CD14-positive monocyte (primary cell): ENCODE measurements around the gene VWA3A. TPM values are rescaled to one million over a fixed set of nuclear protein-coding genes. Genes with fewer than 3 reads are reported as not detected.
A peak's percentile ranks its signal among the peaks of the same experiment; 100 is the strongest.
"Not testable (repeated sequence)": the region's sequence is repeated elsewhere in the genome, so short reads cannot be mapped to it uniquely, and the experiment has no call there.

Experiments
- DNase-seq, 3 donors: peaks; one replicate each; pipeline ENCODE4 v3.0.0-alpha.2; 2011 to 2022
- H2AFZ ChIP-seq: 2 replicates; pipeline ENCODE4 v1.6.0; 2012; ENCODE audit warnings: mild to moderate bottlenecking, low read depth, low read length, inconsistent platforms; ENCODE audit not compliant: insufficient read depth, poor library complexity, severe bottlenecking
- H3K27ac ChIP-seq, 2 donors: 1 replicate in 1 of 2; 2 replicates in 1 of 2; pipeline ENCODE4 v1.5.1; 2012 to 2013; ENCODE audit warnings: low read length in 2 of 2, control low read depth in 1 of 2, inconsistent platforms in 1 of 2, low read depth in 1 of 2, mild to moderate bottlenecking in 1 of 2
- H3K27me3 ChIP-seq, 2 donors: one replicate each; pipeline versions ENCODE4 v1.6.0 to v1.6.1; 2011 to 2013; ENCODE audit warnings: low read length in 2 of 2; ENCODE audit not compliant: control insufficient read depth in 2 of 2, insufficient read depth in 2 of 2
- H3K36me3 ChIP-seq, 2 donors: replicated peaks in 1 of 2; 1 replicate in 1 of 2; 2 replicates in 1 of 2; pipeline versions ENCODE4 v1.5.1 to v1.6.1; 2012 to 2013; ENCODE audit warnings: low read length in 2 of 2, control low read depth in 1 of 2, inconsistent platforms in 1 of 2, mild to moderate bottlenecking in 1 of 2; ENCODE audit not compliant: insufficient read depth in 2 of 2, control insufficient read depth in 1 of 2
- H3K4me1 ChIP-seq, 2 donors: 1 replicate in 1 of 2; 2 replicates in 1 of 2; pipeline versions ENCODE4 v1.5.1 to v1.6.1; 2012 to 2013; ENCODE audit warnings: low read length in 2 of 2, control low read depth in 1 of 2, inconsistent platforms in 1 of 2, mild to moderate bottlenecking in 1 of 2, moderate library complexity in 1 of 2; ENCODE audit not compliant: insufficient read depth in 2 of 2, control insufficient read depth in 1 of 2
- H3K4me2 ChIP-seq: replicated peaks from 2 replicates; pipeline ENCODE3; 2012; ENCODE audit warnings: low read length, moderate library complexity, mild to moderate bottlenecking; ENCODE audit not compliant: poor library complexity, severe bottlenecking; ENCODE audit errors: extremely low read depth
- H3K4me3 ChIP-seq, 3 experiments: fragments of 200-600 bp in 1 of 3; sonication (generic) in 1 of 3; replicated peaks in 1 of 3; 1 replicate in 2 of 3; 2 replicates in 1 of 3; pipeline ENCODE4 v1.5.1; 2011 to 2013; ENCODE audit warnings: low read length in 3 of 3, mild to moderate bottlenecking in 3 of 3, control low read depth in 2 of 3, low read depth in 2 of 3, inconsistent platforms in 1 of 3, moderate library complexity in 1 of 3
- H3K79me2 ChIP-seq: 2 replicates; pipeline ENCODE4 v1.6.0; 2012; ENCODE audit warnings: mild to moderate bottlenecking, control low read depth, inconsistent platforms, low read length, moderate library complexity; ENCODE audit not compliant: insufficient read depth
- H3K9ac ChIP-seq: 2 replicates; pipeline ENCODE4 v1.6.0; 2017; ENCODE audit warnings: low read length, mild to moderate bottlenecking; ENCODE audit not compliant: insufficient read depth, poor library complexity, severe bottlenecking
- H3K9me3 ChIP-seq, 2 donors: replicated peaks in 1 of 2; 1 replicate in 1 of 2; 2 replicates in 1 of 2; pipeline versions ENCODE4 v1.5.1 to v1.6.1; 2012 to 2013; ENCODE audit warnings: low read length in 2 of 2, control low read depth in 1 of 2; ENCODE audit not compliant: control insufficient read depth in 1 of 2, insufficient read depth in 1 of 2
- H4K20me1 ChIP-seq: 2 replicates; pipeline ENCODE4 v1.6.0; 2012; ENCODE audit warnings: mild to moderate bottlenecking, low read length, control low read depth, moderate library complexity; ENCODE audit not compliant: insufficient read depth
- H3K27ac Mint-ChIP-seq, 7 donors: one replicate each; pipeline ENCODE4 v1.8.0; 2020; ENCODE audit warnings: mild to moderate bottlenecking in 7 of 7, mixed read lengths in 7 of 7, moderate library complexity in 6 of 7, inconsistent platforms in 2 of 7
- H3K27me3 Mint-ChIP-seq, 3 donors: one replicate each; pipeline ENCODE4 v1.8.0; 2021 to 2022; ENCODE audit warnings: low read depth in 3 of 3, mild to moderate bottlenecking in 3 of 3, mixed read lengths in 3 of 3, moderate library complexity in 3 of 3, inconsistent platforms in 1 of 3
- H3K36me3 Mint-ChIP-seq, 2 donors: one replicate each; pipeline ENCODE4 v1.8.0; 2020; ENCODE audit warnings: mixed read lengths in 2 of 2, inconsistent platforms in 1 of 2, mild to moderate bottlenecking in 1 of 2
- H3K4me1 Mint-ChIP-seq: one replicate; pipeline ENCODE4 v1.8.0; 2020; ENCODE audit warnings: mild to moderate bottlenecking, mixed read lengths
- H3K4me3 Mint-ChIP-seq, 2 donors: one replicate each; pipeline ENCODE4 v1.8.0; 2020; ENCODE audit warnings: mild to moderate bottlenecking in 2 of 2, mixed read lengths in 2 of 2, moderate library complexity in 1 of 2
- H3K9me3 Mint-ChIP-seq, 7 donors: one replicate each; pipeline ENCODE4 v1.8.0; 2020 to 2022; ENCODE audit warnings: mixed read lengths in 7 of 7, mild to moderate bottlenecking in 6 of 7, moderate library complexity in 6 of 7, inconsistent platforms in 2 of 7
- WGBS: methylation state at CpG from one replicate; pipeline ENCODE4 v1.1.5; 2013; ENCODE audit warnings: missing lambda C conversion rate; ENCODE audit not compliant: insufficient coverage; 5-methylcytosine and 5-hydroxymethylcytosine counted together
- intact Hi-C, 2 donors: fragments of 100-400 bp; cut with micrococcal nuclease; formaldehyde crosslinking; loops; one replicate each; pipeline versions ENCODE4 v1.15.0 to v1.15.1; 2023
- polyA plus RNA-seq, 3 donors: library from polyadenylated mRNA; depleted of rRNA in 1 of 3; unstranded in 2 of 3; stranded (reverse) in 1 of 3; fragments of 300-500 nt in 2 of 3; fragments of >200 nt in 1 of 3; fragmentation: Illumina TruSeq in 2 of 3; gene quantifications; 1 replicate in 2 of 3; 2 replicates in 1 of 3; pipeline ENCODE4 v1.2.3, GENCODE V29; 2012 to 2021
- TF ChIP-seq, protein P1 (sequence below): fragments of 200-600 bp; IDR thresholded peaks from one replicate; pipeline ENCODE4 v1.8.0; 2022; ENCODE audit warnings: antibody characterized with exemption, mild to moderate bottlenecking

The VWA3A gene
- polyA plus RNA-seq, 3 donors, result 0.09 TPM; not detected in 2

DNA sequence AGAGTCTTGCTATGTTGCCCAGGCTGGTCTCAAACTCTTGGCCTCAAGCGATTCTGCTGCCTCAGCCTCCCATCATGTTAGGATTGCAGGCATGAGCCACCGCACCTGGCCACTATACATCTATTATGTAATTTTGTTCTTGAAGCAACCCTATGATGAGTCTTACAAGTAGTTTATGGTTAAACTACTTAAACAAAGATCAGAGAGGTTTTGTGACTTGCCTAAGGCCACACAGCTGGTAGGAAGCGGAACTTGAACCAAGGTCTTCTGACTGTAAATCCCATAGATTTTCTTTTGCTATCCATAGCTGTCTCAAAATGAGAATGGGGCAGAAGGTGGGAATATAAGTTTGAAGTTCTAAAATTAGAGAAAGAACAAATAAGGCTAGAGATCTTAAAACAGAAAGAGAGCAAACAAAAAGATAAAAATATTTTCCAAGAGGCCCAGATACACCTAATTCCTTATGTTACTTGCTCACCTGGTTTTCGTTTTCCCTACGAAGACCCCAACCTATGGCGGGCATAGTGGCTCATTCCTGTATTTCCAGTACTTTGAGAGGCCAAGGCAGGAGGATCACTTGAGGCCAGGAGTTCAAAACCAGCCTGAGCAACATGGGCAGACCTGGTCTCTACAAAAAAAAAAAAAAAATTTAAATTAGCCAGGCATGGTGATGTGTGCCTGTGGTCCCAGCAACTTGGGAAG lies 32.4 kb downstream of the VWA3A start:
- 100% methylated on average over 4 of the region's 6 CpGs for WGBS
- Mint-ChIP-seq H3K27ac (no peak overlapping the region), H3K36me3 (no peaks in the 10 kb centered on the region)

DNA sequence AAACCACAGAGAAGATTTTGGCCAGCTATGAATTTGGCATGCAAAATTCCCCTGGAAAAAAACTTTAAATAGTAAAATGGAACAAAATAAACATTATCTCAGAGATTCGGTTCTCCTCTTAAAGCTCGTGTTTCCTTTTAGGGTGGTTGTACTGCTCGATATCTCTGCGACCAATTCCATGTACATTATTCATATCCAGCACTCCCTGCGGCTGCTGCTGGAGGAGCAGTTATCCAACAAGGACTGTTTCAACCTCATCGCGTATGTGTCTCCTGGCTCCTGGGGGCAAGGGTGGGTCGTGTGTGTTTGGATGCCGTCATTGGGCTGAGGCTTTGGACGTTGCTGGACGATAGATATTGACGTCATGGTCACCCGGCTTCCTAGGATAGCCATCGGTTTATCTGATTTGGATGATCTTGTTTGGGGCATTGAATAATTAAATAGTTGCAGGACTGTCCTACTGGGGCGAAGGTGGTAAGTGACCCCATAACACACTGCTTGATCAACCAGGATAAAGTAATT lies 33.8 kb downstream of the VWA3A start:
- 84% methylated on average over 5 of the region's 15 CpGs for WGBS
- no peak overlapping the region for H2AFZ ChIP-seq
- H3K9ac ChIP-seq, result no peak overlapping the region
- TF ChIP-seq, protein P1, sequence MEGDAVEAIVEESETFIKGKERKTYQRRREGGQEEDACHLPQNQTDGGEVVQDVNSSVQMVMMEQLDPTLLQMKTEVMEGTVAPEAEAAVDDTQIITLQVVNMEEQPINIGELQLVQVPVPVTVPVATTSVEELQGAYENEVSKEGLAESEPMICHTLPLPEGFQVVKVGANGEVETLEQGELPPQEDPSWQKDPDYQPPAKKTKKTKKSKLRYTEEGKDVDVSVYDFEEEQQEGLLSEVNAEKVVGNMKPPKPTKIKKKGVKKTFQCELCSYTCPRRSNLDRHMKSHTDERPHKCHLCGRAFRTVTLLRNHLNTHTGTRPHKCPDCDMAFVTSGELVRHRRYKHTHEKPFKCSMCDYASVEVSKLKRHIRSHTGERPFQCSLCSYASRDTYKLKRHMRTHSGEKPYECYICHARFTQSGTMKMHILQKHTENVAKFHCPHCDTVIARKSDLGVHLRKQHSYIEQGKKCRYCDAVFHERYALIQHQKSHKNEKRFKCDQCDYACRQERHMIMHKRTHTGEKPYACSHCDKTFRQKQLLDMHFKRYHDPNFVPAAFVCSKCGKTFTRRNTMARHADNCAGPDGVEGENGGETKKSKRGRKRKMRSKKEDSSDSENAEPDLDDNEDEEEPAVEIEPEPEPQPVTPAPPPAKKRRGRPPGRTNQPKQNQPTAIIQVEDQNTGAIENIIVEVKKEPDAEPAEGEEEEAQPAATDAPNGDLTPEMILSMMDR, result no peak
- Mint-ChIP-seq H3K36me3 (no peaks in the 10 kb centered on the region), H3K27me3 (peaks cover 5 to 7% (median 7%) of the 10 kb centered on the region in 3 donors), H3K4me1 (peaks cover 11% of the 10 kb centered on the region), H3K4me3 (no peak overlapping the region), H3K27ac (peak overlapping the region in 1 of 7 donors; percentile 20), H3K9me3 (peaks cover 0 to 5% (median 0%) of the 10 kb centered on the region in 7 donors)
- intact Hi-C loops, result no loop called here
- no peak overlapping the region for H3K4me2 ChIP-seq
- no peak for DNase-seq
- H3K79me2 ChIP-seq, result no peaks in the 10 kb centered on the region
- H3K9me3 ChIP-seq, result no peaks in the 10 kb centered on the region
- no peaks in the 10 kb centered on the region for H3K27me3 ChIP-seq
- no peaks in the 10 kb centered on the region for H3K36me3 ChIP-seq
- H3K27ac ChIP-seq, result no peak overlapping the region
- no peaks in the 10 kb centered on the region for H4K20me1 ChIP-seq
- no peak overlapping the region for H3K4me3 ChIP-seq
- peaks cover 0 to 8% of the 10 kb centered on the region in 2 donors for H3K4me1 ChIP-seq

More for the DNA sequence above, 32.4 kb downstream of the VWA3A start:
- H3K4me1 ChIP-seq, result peaks cover 0 to 8% of the 10 kb centered on the region in 2 donors
- Mint-ChIP-seq H3K27me3 (peaks cover 7% of the 10 kb centered on the region in 3 donors), H3K9me3 (peaks cover 0 to 5% (median 0%) of the 10 kb centered on the region in 7 donors), H3K4me3 (no peak overlapping the region), H3K4me1 (peaks cover 11% of the 10 kb centered on the region)
- TF ChIP-seq, protein P1, result no peak
- H3K27me3 ChIP-seq, result no peaks in the 10 kb centered on the region
- H4K20me1 ChIP-seq, result no peaks in the 10 kb centered on the region
- H3K4me3 ChIP-seq, result no peak overlapping the region
- H3K27ac ChIP-seq, result no peak overlapping the region
- no peak overlapping the region for H3K9ac ChIP-seq
- DNase-seq, result no peak
- intact Hi-C loops, result no loop called here
- H3K79me2 ChIP-seq, result no peaks in the 10 kb centered on the region
- H3K4me2 ChIP-seq, result no peak overlapping the region
- no peaks in the 10 kb centered on the region for H3K9me3 ChIP-seq
- no peak overlapping the region for H2AFZ ChIP-seq
- H3K36me3 ChIP-seq, result no peaks in the 10 kb centered on the region

DNA sequence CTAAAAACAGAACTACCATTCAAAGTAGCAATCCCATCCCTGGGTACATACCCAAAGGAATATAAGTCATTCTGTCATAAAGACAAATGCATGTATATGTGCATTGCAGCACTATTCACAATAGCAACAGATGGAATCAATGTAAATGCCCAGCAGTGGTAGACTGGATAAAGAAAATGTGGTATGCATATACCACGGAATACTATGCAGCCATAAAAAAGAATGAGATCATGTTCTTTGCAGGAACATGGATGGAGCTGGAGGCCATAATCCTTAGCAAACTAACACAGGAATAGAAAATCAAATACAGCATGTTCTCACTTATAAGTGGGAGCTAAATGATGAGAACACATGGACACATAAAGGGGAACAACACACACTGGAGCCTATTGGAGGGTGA lies 36.2 kb downstream of the VWA3A start:
- H3K27ac Mint-ChIP-seq, H3K79me2 ChIP-seq, H3K36me3 Mint-ChIP-seq, H3K9me3 ChIP-seq, H3K9ac ChIP-seq, H3K36me3 ChIP-seq, H3K4me1 ChIP-seq, H2AFZ ChIP-seq, H4K20me1 ChIP-seq, H3K27me3 Mint-ChIP-seq, H3K27ac ChIP-seq, H3K4me2 ChIP-seq, H3K27me3 ChIP-seq, DNase-seq, H3K4me3 Mint-ChIP-seq, H3K9me3 Mint-ChIP-seq, H3K4me3 ChIP-seq, intact Hi-C loops, H3K4me1 Mint-ChIP-seq: not testable (repeated sequence)
- no CpG with 5 or more reads among the region's 1 CpG for WGBS
